Measurements from ENCODE around the gene HSH2D.

HSH2D gene

DNA sequence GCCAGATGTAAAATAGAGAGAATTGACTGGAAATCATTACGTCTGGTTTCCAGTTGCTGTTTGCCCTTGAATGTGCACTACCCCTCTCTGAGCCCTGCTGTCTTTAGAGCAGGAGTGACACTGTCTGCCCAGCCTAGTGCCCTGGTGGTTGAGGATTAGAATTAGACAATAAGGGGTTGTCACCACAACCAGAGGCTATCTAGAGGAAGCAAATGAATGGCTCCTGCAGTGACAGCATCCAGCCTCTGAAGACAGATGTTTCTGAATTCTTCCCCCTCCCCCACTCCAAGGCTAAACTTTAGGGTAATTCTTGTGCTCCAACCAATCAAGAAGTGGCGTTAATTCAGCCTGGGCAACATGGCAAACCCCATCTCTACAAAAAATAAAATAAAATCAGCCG is 29.8 kb upstream of the HSH2D start:
- no peak for TF ChIP-seq CTCF (IDR thresholded peaks at IDR 0.05; ENCODE audit: low read depth, low read length, missing control alignments)
- H3K4me3 ChIP-seq (ENCODE audit: low read depth, low read length) = no peak overlapping the region; the same call in none of the 2 replicates
- DNase-seq (ENCODE audit: low read depth) = no peak

DNA sequence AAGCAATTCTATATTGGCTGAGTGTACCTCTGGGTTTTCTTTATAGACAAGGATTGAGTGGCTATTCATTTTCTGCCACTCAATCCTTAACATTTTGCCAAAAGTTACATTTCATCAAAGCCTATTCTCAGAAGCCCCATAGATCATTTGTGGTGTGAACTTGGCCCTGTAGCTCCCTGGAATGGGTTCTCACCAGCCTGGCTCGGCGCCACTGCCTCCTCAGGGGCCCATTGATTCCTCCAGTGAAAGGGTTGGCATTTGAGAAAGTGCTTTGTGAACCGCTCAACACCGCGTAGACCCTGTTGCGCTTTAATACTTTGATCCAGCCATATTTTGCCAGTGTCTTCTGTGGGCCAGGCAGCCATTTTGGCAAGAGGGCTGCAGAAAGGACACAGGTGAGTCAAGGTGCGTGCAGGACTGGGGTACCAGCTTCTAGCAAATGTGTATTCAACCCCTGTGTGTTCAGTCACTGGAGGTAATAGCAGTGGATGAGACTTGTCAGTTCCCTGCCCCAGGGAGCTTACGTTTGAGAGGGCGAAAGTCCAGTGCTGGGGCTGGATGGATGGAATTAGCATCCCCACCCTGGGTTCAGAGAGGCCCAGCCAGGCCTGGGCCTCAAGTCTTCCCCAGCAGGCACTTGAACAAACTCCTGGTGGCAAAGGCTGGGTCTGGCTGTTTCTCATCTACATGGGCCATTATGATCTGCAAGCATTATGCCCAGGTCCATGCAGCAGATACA is 28.0 kb upstream of the HSH2D start:
- DNase-seq (ENCODE audit: low read depth) = no peak
- no peak overlapping the region for H3K4me3 ChIP-seq (ENCODE audit: low read depth, low read length)
- no peak for TF ChIP-seq CTCF (IDR thresholded peaks at IDR 0.05; ENCODE audit: low read depth, low read length, missing control alignments)

- no peak for DNase-seq (ENCODE audit: low read depth)
- no peak for TF ChIP-seq CTCF (IDR thresholded peaks at IDR 0.05; ENCODE audit: low read depth, low read length, missing control alignments)
- no peak overlapping the region for H3K4me3 ChIP-seq (ENCODE audit: low read depth, low read length)
Measured at GRCh38 chr19:16116067-16116466, 27.4 kb upstream of the HSH2D start.

DNA sequence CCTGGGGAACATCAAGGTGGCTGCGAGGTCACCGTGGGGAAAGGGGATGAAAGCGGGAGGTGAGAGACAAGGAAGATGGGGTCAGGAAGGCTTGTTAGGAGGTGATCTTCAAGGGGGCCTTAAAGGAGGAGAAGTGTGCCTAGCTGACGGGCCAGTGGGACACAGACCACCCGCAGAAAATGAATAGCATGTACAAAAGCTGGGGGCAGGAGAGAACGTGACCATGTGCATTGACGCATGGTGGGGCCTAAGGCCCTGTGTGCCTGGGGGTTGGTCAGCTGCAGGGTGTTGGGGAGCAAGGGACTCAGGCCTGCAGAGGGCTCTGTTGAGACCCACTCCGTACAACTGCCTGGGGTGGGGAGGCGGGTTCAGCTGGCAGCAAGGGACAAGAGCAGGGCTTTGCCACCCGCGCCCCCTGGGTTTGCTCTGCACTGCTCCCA is 25.9 kb upstream of the HSH2D start:
- peak; percentile 61 for TF ChIP-seq CTCF (IDR thresholded peaks at IDR 0.05; ENCODE audit: low read depth, low read length, missing control alignments)
- H3K4me3 ChIP-seq (ENCODE audit: low read depth, low read length) = peak overlapping the region; percentile 31
- DNase-seq (ENCODE audit: low read depth) = no peak

GRCh38 chr19:16118489-16119033 is 24.9 kb upstream of the HSH2D start:
- H3K4me3 ChIP-seq (ENCODE audit: low read depth, low read length) = peak overlapping the region; percentile 23
- TF ChIP-seq CTCF (IDR thresholded peaks at IDR 0.05; ENCODE audit: low read depth, low read length, missing control alignments) = no peak
- peak; percentile 97 for DNase-seq (ENCODE audit: low read depth)

- peak; percentile 85 for DNase-seq (ENCODE audit: low read depth)
- H3K4me3 ChIP-seq (ENCODE audit: low read depth, low read length) = peak overlapping the region; percentile 23; the same call in 1 of the 2 replicates
Measured at GRCh38 chr19:16119075-16119857, 24.2 kb upstream of the HSH2D start.

DNA sequence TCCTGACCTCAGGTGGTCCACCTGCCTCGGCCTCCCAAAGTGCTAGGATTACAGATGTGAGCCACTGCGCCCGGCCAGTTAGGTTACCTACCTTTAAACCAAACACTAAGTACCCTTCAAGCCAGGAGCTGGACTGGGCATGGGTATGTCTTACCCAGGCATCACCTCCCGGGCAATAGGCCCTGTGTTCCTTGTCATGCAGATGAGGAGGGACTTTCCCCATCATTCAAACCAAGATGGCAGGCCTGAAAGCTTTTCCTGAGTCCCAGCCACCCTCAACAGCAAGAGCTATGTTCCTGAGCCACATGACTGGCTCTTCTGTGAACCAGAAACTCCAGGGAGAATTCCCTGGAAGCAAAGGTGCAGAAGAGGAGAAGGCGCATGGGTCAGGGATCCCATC is 22.3 kb upstream of the HSH2D start:
- no peak for DNase-seq (ENCODE audit: low read depth)
- TF ChIP-seq CTCF (IDR thresholded peaks at IDR 0.05; ENCODE audit: low read depth, low read length, missing control alignments) = no peak

More for the DNA sequence above, 22.3 kb upstream of the HSH2D start:
- no peak overlapping the region for H3K4me3 ChIP-seq (ENCODE audit: low read depth, low read length)

Data from GM12864 (cell line).